A673 (cell line): ENCODE measurements around the gene XYLT1. TPM values are rescaled to one million over a fixed set of nuclear protein-coding genes. Genes with fewer than 3 reads are reported as not detected.

ENCODE experiments used
- BruUV-seq: library from RNA; stranded (reverse); fragments of 400-500 nt; replicated peaks from 2 replicates; lab custom pipeline; 2021; lab: Mats Ljungman, UMichigan
- CTCF ChIA-PET: fragments of 300-600 bp; sonication (Branson Sonifier 250); formaldehyde crosslinking; loops from one replicate; lab custom pipeline; 2022; ENCODE audit warnings: antibody characterized with exemption; lab: Charles Lee
- POLR2A ChIA-PET: fragments of 300-600 bp; sonication (Branson Sonifier 250); formaldehyde crosslinking; loops from one replicate; lab custom pipeline; 2022; ENCODE audit warnings: antibody characterized with exemption; ENCODE audit not compliant: low non-redundant PET; lab: Charles Lee
- DNase-seq: peaks from one replicate; pipeline ENCODE4 v3.0.0-alpha.2; 2015; ENCODE audit warnings: low spot score
- H3K27ac ChIP-seq: fragments of 200-600 bp; sonication (generic); 2 replicates; pipeline ENCODE4 v1.5.1; 2016; ENCODE audit warnings: mixed run types, low read depth, mild to moderate bottlenecking, mixed read lengths, antibody characterized with exemption, low read length; ENCODE audit not compliant: poor library complexity, severe bottlenecking
- H3K27me3 ChIP-seq: fragments of 200-600 bp; sonication (generic); replicated peaks from 2 replicates; pipeline ENCODE4 v1.6.1; 2017; ENCODE audit warnings: mixed run types, low read depth, mild to moderate bottlenecking, mixed read lengths, antibody characterized with exemption, low read length; ENCODE audit not compliant: insufficient read depth, poor library complexity
- H3K36me3 ChIP-seq: fragments of 200-600 bp; sonication (generic); 2 replicates; pipeline ENCODE4 v1.6.1; 2016; ENCODE audit warnings: mixed run types, mild to moderate bottlenecking, mixed read lengths, antibody characterized with exemption, low read length; ENCODE audit not compliant: insufficient read depth, poor library complexity, severe bottlenecking
- H3K4me1 ChIP-seq: fragments of 200-600 bp; sonication (generic); 2 replicates; pipeline ENCODE4 v1.6.1; 2017; ENCODE audit warnings: mixed run types, mild to moderate bottlenecking, mixed read lengths, antibody characterized with exemption, low read length; ENCODE audit not compliant: insufficient read depth, poor library complexity, severe bottlenecking
- H3K4me3 ChIP-seq: fragments of 200-600 bp; sonication (generic); 2 replicates; pipeline ENCODE4 v1.5.1; 2016; ENCODE audit warnings: low read depth, mixed run types, mild to moderate bottlenecking, mixed read lengths, low read length; ENCODE audit not compliant: poor library complexity, severe bottlenecking
- H3K9me3 ChIP-seq: fragments of 200-600 bp; sonication (generic); 2 replicates; pipeline ENCODE4 v1.6.1; 2016; ENCODE audit warnings: mixed run types, low read depth, mild to moderate bottlenecking, mixed read lengths, antibody characterized with exemption, low read length; ENCODE audit not compliant: poor library complexity, severe bottlenecking
- CTCF ChIP-seq: fragments of 300-800, 200-600 bp; sonication (generic); conservative IDR thresholded peaks from 2 replicates; pipeline ENCODE4 v1.5.1; 2017; ENCODE audit warnings: low read depth, mild to moderate bottlenecking, antibody characterized with exemption, low read length, moderate library complexity, mixed read lengths
- EZH2 ChIP-seq: fragments of 200-600 bp; sonication (generic); IDR thresholded peaks from 2 replicates; pipeline ENCODE4 v1.6.1; 2017; ENCODE audit warnings: borderline replicate concordance, low read depth, mild to moderate bottlenecking, mixed read lengths, antibody characterized with exemption, low read length; ENCODE audit not compliant: poor library complexity, severe bottlenecking
- intact Hi-C: fragments of 100-400 bp; cut with micrococcal nuclease; formaldehyde crosslinking; loops from one replicate; pipeline ENCODE4 v1.10.0; 2022; ENCODE audit not compliant: unreplicated experiment
- total RNA-seq: library from RNA; stranded (reverse); gene quantifications from 2 replicates; pipeline ENCODE4 v1.2.3, GENCODE V29; 2021

The XYLT1 gene
- total RNA-seq, 1 experiment from 2014 or later: 0.64 TPM

GRCh38 chr16:17225541-17225940, 245.2 kb downstream of the XYLT1 start:
- Histone ChIP-seq H3K9me3 (no peaks in the 10 kb centered on the region), H3K36me3 (no peaks in the 10 kb centered on the region), H3K4me1 (no peaks in the 10 kb centered on the region), H3K27ac (no peak overlapping the region), H3K4me3 (no peak overlapping the region), H3K27me3 (no peaks in the 10 kb centered on the region)
- POLR2A ChIA-PET: no interaction called here
- CTCF ChIA-PET: no interaction called here
- DNase-seq: no peak
- no peak for TF ChIP-seq CTCF
- no peak for TF ChIP-seq EZH2
- BruUV-seq: no TSS peak
- intact Hi-C loops: no loop called here

DNA sequence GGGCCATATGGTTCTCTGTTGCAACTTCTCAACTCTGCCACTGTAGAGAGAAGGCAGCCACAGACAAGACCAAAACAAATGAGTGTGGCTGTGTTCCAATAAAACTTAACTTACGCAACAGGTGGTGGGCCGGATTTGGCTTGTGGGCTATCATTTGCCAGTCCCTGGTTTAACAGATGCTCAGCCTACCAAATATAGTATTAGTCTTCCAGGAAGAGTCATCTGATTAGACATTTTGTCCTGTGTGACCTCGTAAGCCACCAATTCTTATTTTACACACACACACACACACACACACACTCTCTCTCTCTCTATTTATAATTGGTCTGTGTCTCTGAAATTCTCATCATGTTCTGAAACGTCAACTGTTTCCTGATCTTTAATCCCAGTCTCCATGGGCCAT, 245.9 kb downstream of the XYLT1 start:
- H3K27me3 ChIP-seq: no peaks in the 10 kb centered on the region
- TF ChIP-seq CTCF: no peak
- H3K9me3 ChIP-seq: no peaks in the 10 kb centered on the region
- ChIA-PET CTCF (no interaction called here), POLR2A (no interaction called here)
- DNase-seq: no peak
- H3K4me1 ChIP-seq: no peaks in the 10 kb centered on the region
- no peak overlapping the region for H3K27ac ChIP-seq
- H3K4me3 ChIP-seq: no peak overlapping the region
- no peaks in the 10 kb centered on the region for H3K36me3 ChIP-seq
- intact Hi-C loops: no loop called here
- no TSS peak for BruUV-seq

DNA sequence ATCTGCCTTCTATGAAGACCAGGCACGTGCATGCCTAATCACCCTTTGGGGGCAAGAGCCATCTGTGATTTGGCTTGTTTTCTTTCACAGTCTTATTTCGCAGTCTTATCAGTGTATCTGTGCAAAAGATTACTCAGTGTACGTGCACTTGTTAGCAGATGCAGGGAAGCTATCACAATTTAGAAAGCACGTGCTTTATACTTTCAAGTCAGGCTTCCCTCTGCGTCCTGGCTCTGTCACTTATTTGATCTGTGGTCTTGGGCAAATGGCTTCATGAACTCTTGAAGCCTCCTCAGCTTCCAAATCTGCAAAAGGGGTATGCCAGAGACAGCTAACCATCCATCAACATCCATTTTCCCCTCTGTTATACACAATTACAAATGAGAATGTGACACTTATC, 246.4 kb downstream of the XYLT1 start:
- DNase-seq: no peak
- Histone ChIP-seq H3K27ac (no peak overlapping the region), H3K9me3 (no peaks in the 10 kb centered on the region), H3K4me3 (no peak overlapping the region), H3K4me1 (no peaks in the 10 kb centered on the region), H3K27me3 (no peaks in the 10 kb centered on the region), H3K36me3 (no peaks in the 10 kb centered on the region)
- TF ChIP-seq CTCF (no peak), EZH2 (no peak)
- ChIA-PET CTCF (no interaction called here), POLR2A (no interaction called here)
- intact Hi-C loops: no loop called here
- no TSS peak for BruUV-seq
